WI38 (cell line): ENCODE results near the gene CLIP2.

Experiments used
- H3K4me3 ChIP-seq: 2 replicates; pipeline ENCODE4 v1.5.1; 2011; ENCODE audit warnings: low read depth, mild to moderate bottlenecking, control low read depth, low read length
- TF ChIP-seq, protein P1 (sequence below): IDR thresholded peaks from 2 replicates; pipeline ENCODE4 v1.5.1; 2012; ENCODE audit warnings: low read depth, mild to moderate bottlenecking, control low read depth, low read length

The CLIP2 gene

DNA sequence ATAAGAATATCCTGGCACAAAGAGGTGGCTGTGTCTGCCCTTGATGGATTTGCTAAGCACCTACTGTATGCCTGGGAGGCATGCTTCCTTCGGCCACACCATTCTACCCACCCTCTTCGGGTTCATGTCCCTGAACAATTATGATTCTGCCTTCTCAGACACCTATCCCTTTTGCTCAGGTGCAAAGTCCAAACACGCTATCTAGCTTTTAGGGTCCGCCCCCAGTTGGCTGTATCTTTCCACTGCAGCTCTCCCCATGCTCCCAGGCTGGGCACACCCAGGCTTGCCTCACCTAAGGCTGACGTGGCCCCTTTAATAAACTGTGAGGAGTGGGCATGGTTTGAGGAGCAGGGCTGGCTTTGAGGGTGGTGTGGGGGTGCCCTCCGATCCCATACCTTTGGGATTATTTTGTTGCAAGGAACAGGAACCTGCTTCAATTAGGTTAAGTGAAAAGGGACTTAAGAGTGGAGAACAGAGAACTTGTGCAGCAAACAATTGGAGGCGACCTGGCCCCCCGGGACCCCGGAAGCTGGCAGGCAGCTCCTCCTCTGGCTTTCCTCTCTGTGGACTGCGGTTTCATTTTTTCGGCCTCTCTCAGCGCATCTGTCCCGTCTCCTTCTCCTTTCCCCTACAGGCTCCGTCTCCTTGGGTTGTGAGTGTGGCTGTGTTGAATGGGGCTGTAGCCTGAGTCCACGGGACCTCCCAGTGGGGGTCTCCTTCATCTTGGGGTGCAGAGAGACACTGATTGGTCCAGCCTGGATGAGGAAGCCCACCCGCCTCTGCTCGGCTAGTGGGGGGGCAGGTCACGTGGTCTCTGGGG lies 3.8 kb downstream of the CLIP2 start:
- H3K4me3 ChIP-seq: no peak overlapping the region
- TF ChIP-seq, protein P1, sequence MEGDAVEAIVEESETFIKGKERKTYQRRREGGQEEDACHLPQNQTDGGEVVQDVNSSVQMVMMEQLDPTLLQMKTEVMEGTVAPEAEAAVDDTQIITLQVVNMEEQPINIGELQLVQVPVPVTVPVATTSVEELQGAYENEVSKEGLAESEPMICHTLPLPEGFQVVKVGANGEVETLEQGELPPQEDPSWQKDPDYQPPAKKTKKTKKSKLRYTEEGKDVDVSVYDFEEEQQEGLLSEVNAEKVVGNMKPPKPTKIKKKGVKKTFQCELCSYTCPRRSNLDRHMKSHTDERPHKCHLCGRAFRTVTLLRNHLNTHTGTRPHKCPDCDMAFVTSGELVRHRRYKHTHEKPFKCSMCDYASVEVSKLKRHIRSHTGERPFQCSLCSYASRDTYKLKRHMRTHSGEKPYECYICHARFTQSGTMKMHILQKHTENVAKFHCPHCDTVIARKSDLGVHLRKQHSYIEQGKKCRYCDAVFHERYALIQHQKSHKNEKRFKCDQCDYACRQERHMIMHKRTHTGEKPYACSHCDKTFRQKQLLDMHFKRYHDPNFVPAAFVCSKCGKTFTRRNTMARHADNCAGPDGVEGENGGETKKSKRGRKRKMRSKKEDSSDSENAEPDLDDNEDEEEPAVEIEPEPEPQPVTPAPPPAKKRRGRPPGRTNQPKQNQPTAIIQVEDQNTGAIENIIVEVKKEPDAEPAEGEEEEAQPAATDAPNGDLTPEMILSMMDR: no peak

DNA sequence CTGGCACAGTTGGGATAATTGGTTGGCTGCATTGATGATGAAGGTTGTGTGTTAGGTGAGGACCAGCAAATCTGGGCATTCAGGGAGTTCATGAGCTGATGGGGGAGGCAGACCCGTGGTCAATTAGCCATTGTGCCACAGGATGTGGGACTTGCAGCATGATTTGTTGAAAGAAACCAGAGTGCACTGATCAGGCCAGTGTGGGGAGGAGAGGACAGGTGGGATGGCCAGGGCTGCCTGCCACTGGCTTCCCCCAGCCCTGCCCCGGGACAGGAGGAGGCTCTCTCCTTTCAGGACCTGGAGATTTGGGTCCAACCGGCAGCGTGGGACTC lies 4.3 kb downstream of the CLIP2 start:
- TF ChIP-seq, protein P1: no peak
- no peak overlapping the region for H3K4me3 ChIP-seq

DNA sequence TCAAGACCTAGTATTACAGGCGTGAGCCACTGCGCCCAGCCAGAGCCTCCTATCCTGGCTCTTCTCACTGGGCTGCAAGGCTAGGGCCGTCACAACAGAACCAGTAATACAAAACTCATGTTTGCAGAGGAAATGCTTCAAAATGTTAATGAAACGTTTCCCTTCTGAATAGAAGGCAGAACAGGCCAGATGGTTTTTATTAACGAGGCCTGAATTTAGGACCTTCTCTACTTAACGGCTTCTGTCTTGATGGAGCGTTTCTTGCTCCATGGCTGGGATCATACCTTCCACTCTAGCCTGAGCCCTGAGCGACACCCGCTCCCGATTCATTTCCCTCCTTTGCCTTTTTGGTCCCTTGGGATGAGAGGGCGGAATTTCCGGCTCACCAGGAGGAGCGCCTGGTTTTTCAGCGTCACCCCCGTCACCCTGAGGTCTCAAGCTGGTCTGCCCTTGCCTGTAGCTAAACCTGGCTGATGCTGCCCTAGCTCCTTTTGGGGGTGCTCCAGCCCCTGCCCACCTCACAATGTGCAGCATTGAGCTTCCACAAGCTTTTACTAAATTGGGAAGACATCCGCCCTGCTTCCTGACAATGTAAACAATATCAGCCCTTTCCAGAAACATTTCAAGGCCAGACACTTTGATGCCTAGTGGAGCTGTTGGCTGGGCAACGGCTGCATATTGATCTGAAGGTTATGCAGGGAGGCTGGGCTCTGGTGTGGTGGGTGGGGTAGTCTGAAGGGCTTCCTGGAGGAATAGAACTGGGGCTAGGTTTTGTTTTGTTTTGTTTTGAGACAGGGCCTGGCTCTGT lies 5.2 kb downstream of the CLIP2 start:
- TF ChIP-seq, protein P1: no peak
- H3K4me3 ChIP-seq: no peak overlapping the region

DNA sequence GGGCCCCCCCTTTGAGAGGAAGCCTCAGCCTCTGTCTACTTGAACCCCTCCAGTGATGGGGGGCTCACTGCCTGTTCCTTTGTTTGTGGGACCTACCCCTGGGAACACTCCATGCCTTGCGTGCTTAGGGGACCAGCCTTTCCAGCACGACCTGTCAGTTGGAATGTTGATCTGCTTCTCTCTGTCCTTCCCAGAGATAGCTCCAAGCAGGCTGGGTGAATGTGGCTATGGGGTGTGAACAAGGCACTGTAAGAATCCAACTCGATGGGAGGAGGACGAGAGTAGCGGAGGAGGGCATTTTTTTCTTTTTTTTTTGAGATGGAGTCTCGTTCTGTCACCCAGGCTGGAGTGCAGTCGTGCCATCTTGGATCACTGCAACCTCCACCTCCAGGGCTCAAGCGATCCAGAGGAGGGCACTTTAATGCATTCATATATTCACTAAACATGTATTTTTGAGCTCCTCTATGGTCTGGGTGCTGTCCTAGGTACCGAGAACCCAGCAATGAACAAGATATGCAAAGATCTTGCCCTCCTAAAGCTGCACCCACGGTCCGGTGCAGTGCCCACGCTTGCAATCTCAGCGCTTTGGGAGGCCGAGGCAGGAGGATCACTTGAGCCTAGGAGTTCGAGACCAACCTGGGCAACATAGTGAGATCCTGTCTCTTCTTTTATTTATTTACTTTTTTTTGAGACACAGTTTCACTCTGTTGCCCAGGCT lies 8.5 kb downstream of the CLIP2 start:
- TF ChIP-seq, protein P1: no peak

DNA sequence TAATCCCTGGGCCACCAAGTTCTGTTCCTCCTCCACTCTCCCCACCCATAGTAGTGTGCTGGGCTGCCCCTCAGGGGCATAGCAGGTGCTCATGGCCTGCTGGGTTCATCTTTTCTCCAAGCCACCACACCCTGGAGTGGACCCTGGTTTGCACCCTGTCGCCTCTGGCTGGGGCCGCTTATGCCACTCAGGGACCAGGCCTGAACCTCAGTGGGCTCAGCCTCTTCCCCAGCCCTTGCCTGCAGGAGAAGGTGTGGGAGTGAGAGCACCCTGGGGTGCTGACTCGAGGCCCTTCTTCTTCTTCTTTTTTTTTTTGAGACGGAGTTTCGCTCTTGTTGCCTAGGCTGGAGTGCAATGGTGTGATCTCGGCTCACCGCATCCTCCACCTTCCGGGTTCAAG lies 10.2 kb downstream of the CLIP2 start:
- TF ChIP-seq, protein P1: no peak
- no peak overlapping the region for H3K4me3 ChIP-seq

More for the DNA sequence above, 8.5 kb downstream of the CLIP2 start:
- H3K4me3 ChIP-seq: no peak overlapping the region

DNA sequence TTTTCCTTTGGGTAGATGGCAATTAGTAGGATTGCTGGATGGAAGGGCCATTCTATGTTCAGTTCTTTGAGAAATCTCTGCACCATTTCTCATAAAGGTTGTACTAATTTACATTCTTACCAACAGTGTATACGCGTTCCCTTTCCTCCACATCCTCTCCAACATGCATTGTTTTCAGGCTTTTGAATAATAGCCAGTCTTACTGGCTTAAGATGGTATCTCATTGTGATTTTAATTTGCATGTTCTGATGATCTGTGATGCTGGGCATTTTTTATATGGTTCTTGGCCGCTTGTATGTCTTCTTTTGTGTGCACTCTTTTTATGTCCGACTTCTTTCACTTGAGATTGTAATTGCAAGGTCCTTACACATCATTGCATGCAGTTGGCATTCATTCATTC lies 11.7 kb downstream of the CLIP2 start:
- TF ChIP-seq, protein P1: no peak
- H3K4me3 ChIP-seq: no peak overlapping the region

DNA sequence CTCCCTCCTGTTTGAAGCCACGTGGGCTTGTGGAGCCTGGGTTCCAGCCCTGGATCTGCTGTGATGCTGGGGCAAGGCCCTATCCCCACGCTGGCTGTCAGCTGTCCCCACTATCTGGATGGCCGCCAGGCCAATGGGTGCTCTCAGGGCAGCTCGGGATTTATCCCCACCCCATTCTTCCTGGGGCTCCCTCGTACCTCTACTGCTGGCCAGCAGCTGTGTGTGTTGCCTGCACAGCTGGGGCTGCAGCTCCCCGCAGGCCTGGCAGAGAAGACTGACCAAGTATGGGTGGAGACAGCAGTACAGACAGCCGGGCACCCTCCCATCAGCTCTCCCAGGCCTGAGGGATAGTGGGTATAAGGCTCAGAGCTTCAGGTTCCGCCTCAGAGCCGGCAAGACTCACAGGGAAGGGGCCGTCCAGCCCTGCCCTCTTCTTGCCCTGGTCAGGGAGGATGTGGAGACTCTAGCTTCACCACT lies 13.6 kb downstream of the CLIP2 start:
- TF ChIP-seq, protein P1: no peak
- H3K4me3 ChIP-seq: no peak overlapping the region
